Measurements from ENCODE around the gene NTRK3.

The NTRK3 gene

GRCh38 chr15:88239594-88239993 is 16.9 kb downstream of the NTRK3 start:
- H3K9me3 ChIP-seq (ENCODE audit: control insufficient read depth, low read length): no peaks in the 10 kb centered on the region
- H3K4me3 ChIP-seq (ENCODE audit: low read length): no peak overlapping the region
- H3K4me1 ChIP-seq (ENCODE audit: control insufficient read depth, insufficient read depth, low read length): no peaks in the 10 kb centered on the region
- H3K36me3 ChIP-seq (ENCODE audit: control insufficient read depth, insufficient read depth, low read length): no peaks in the 10 kb centered on the region
- no peak overlapping the region for H3K9ac ChIP-seq (ENCODE audit: low read length)
- H3K27me3 ChIP-seq (ENCODE audit: control insufficient read depth, insufficient read depth, low read length): no peaks in the 10 kb centered on the region

DNA sequence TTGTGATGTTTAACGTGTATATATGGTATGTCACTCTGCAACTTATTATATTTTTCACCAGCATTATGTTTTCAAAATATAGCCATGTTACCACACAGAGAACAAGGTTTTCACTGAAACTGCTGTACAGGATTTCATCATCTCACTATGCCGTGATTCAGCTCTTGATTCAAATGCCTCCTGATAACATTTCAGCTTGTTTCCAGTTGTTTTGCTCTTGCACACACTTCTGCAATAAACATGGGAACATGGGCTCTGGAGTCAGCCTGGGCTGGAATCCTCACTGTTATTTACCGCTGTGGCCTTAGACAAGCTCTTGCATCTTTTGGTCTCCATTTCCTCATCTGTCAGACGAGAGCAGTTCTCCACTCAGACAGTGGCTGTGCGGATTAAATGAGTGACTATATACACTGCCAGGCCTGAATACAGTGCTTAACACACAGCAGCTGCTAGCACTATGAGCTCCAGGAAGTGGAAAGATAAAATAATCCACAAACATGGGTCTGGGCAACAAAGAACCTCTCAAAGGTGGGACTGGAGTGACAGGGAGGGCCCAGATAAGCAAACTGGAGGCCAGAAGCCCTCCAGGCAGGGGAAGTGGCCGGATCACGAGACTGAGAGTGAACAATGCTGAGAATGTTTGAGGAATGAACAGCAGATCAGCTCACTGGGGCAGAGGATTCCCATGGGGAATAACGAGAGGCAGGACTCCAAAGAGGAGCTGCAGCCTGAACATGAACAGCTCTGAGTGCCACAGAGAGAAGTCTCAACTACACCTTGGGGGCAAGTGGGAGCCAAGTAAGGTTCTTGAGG is 17.7 kb downstream of the NTRK3 start:
- H3K27me3 ChIP-seq (ENCODE audit: control insufficient read depth, insufficient read depth, low read length): no peaks in the 10 kb centered on the region
- no peak overlapping the region for H3K9ac ChIP-seq (ENCODE audit: low read length)
- H3K36me3 ChIP-seq (ENCODE audit: control insufficient read depth, insufficient read depth, low read length): no peaks in the 10 kb centered on the region
- H3K4me3 ChIP-seq (ENCODE audit: low read length): no peak overlapping the region
- no peaks in the 10 kb centered on the region for H3K4me1 ChIP-seq (ENCODE audit: control insufficient read depth, insufficient read depth, low read length)
- no peaks in the 10 kb centered on the region for H3K9me3 ChIP-seq (ENCODE audit: control insufficient read depth, low read length)

DNA sequence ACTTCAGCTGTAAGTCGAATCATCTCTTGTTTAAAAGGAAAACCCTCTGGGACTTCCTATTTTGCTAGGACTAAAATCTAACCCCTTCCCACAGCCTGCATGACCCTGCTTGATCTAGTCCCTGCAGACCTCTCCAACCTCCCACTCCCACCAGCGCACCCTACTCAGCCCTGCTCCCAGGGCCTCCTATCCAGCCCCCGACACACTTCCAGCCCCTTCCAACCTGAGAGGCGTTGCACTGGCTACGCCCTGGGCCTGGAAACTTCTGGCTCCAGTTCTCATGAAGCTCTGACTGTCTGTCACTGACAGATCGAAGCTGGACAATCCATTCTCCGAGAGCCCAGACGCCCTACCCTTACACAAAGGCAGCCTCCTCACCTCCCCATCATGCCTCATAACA is 21.8 kb downstream of the NTRK3 start:
- no peaks in the 10 kb centered on the region for H3K9me3 ChIP-seq (ENCODE audit: control insufficient read depth, low read length)
- no peak overlapping the region for H3K9ac ChIP-seq (ENCODE audit: low read length)
- H3K27me3 ChIP-seq (ENCODE audit: control insufficient read depth, insufficient read depth, low read length): no peaks in the 10 kb centered on the region
- H3K36me3 ChIP-seq (ENCODE audit: control insufficient read depth, insufficient read depth, low read length): no peaks in the 10 kb centered on the region
- H3K4me3 ChIP-seq (ENCODE audit: low read length): no peak overlapping the region
- no peaks in the 10 kb centered on the region for H3K4me1 ChIP-seq (ENCODE audit: control insufficient read depth, insufficient read depth, low read length)

DNA sequence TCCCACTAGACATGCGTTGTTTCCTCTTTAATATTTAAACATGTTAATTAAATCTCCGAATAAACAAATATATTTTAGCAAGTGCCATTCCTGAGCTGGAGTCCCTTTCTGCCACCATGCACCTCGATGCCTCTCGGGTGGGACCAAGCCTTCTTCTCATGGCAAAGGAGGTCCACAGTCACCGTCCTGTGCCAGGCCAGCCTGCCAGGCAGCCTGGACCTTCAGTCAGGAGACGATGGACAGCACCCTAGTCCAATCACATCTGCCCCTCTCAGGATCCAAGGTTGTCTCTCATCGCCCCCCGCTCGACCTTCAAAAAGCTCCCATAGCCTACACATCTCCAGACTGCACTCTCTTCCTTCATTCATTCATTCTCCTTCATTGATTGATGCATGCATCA is 22.6 kb downstream of the NTRK3 start:
- no peaks in the 10 kb centered on the region for H3K27me3 ChIP-seq (ENCODE audit: control insufficient read depth, insufficient read depth, low read length)
- no peak overlapping the region for H3K9ac ChIP-seq (ENCODE audit: low read length)
- no peaks in the 10 kb centered on the region for H3K9me3 ChIP-seq (ENCODE audit: control insufficient read depth, low read length)
- H3K4me1 ChIP-seq (ENCODE audit: control insufficient read depth, insufficient read depth, low read length): no peaks in the 10 kb centered on the region
- H3K36me3 ChIP-seq (ENCODE audit: control insufficient read depth, insufficient read depth, low read length): no peaks in the 10 kb centered on the region
- no peak overlapping the region for H3K4me3 ChIP-seq (ENCODE audit: low read length)

- H3K9ac ChIP-seq (ENCODE audit: low read length): no peak overlapping the region
- H3K4me3 ChIP-seq (ENCODE audit: low read length): no peak overlapping the region
- H3K4me1 ChIP-seq (ENCODE audit: control insufficient read depth, insufficient read depth, low read length): no peaks in the 10 kb centered on the region
- H3K9me3 ChIP-seq (ENCODE audit: control insufficient read depth, low read length): no peaks in the 10 kb centered on the region
- H3K36me3 ChIP-seq (ENCODE audit: control insufficient read depth, insufficient read depth, low read length): no peaks in the 10 kb centered on the region
- no peaks in the 10 kb centered on the region for H3K27me3 ChIP-seq (ENCODE audit: control insufficient read depth, insufficient read depth, low read length)
Observed at GRCh38 chr15:88232771-88233201, 23.8 kb downstream of the NTRK3 start.

- Histone ChIP-seq H3K9me3 (ENCODE audit: control insufficient read depth, low read length) (no peaks in the 10 kb centered on the region), H3K36me3 (ENCODE audit: control insufficient read depth, insufficient read depth, low read length) (no peaks in the 10 kb centered on the region)
Observed at GRCh38 chr15:88231909-88232644, 24.5 kb downstream of the NTRK3 start.

DNA sequence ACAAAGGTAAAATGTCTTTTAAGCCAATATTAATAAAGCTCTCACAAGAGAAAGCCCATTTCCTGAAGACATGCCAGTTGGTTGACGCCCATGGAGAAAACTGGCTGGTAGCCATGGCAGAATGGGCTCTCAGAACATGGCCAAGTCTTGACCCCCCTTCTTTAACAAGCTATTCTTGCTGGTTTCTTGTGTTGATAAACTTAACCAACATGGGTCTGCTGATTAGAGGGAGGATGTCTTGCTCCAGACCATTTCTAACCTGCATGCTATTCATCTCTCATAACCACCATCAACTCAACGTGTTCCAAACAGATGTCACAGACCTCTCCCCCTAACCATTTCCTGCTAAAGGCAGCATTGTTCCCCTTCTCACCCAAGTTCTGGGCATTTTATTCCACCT is 25.7 kb downstream of the NTRK3 start:
- Histone ChIP-seq H3K4me1 (ENCODE audit: control insufficient read depth, insufficient read depth, low read length) (no peaks in the 10 kb centered on the region), H3K9me3 (ENCODE audit: control insufficient read depth, low read length) (no peaks in the 10 kb centered on the region), H3K9ac (ENCODE audit: low read length) (no peak overlapping the region), H3K4me3 (ENCODE audit: low read length) (no peak overlapping the region), H3K27me3 (ENCODE audit: control insufficient read depth, insufficient read depth, low read length) (no peaks in the 10 kb centered on the region), H3K36me3 (ENCODE audit: control insufficient read depth, insufficient read depth, low read length) (no peaks in the 10 kb centered on the region)

More at GRCh38 chr15:88231909-88232644, 24.5 kb downstream of the NTRK3 start:
- Histone ChIP-seq H3K4me3 (ENCODE audit: low read length) (no peak overlapping the region), H3K27me3 (ENCODE audit: control insufficient read depth, insufficient read depth, low read length) (no peaks in the 10 kb centered on the region), H3K9ac (ENCODE audit: low read length) (no peak overlapping the region), H3K4me1 (ENCODE audit: control insufficient read depth, insufficient read depth, low read length) (no peaks in the 10 kb centered on the region)

DNA sequence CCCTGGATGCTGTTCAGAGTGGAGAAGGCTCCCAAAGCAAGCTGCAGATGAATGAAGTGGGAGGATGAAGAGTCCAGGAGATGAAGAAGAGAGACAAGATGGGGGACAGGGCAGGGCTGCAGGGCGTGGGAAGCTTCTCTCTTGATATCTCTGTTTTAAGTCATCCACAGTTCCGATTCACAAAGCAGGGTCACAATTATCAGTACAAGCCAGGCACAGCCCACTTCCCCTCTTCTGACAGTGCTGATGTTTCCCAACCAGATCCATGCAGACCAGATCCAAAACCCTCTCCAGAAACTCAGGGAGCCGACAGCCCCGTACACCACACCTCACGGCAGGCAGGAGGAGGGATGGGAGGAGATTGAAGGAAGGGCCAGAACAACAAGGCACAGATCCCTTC is 31.1 kb downstream of the NTRK3 start:
- H3K27me3 ChIP-seq (ENCODE audit: control insufficient read depth, insufficient read depth, low read length): no peaks in the 10 kb centered on the region
- H3K9ac ChIP-seq (ENCODE audit: low read length): no peak overlapping the region
- no peaks in the 10 kb centered on the region for H3K36me3 ChIP-seq (ENCODE audit: control insufficient read depth, insufficient read depth, low read length)
- H3K4me3 ChIP-seq (ENCODE audit: low read length): no peak overlapping the region
- no peaks in the 10 kb centered on the region for H3K4me1 ChIP-seq (ENCODE audit: control insufficient read depth, insufficient read depth, low read length)
- H3K9me3 ChIP-seq (ENCODE audit: control insufficient read depth, low read length): no peaks in the 10 kb centered on the region

GRCh38 chr15:88223084-88223483 is 33.5 kb downstream of the NTRK3 start:
- no peak overlapping the region for H3K4me3 ChIP-seq (ENCODE audit: low read length)
- no peaks in the 10 kb centered on the region for H3K36me3 ChIP-seq (ENCODE audit: control insufficient read depth, insufficient read depth, low read length)
- no peaks in the 10 kb centered on the region for H3K4me1 ChIP-seq (ENCODE audit: control insufficient read depth, insufficient read depth, low read length)

GRCh38 chr15:88221836-88222235 is 34.7 kb downstream of the NTRK3 start:
- Histone ChIP-seq H3K9ac (ENCODE audit: low read length) (no peak overlapping the region), H3K27me3 (ENCODE audit: control insufficient read depth, insufficient read depth, low read length) (no peaks in the 10 kb centered on the region), H3K9me3 (ENCODE audit: control insufficient read depth, low read length) (no peaks in the 10 kb centered on the region), H3K36me3 (ENCODE audit: control insufficient read depth, insufficient read depth, low read length) (no peaks in the 10 kb centered on the region), H3K4me1 (ENCODE audit: control insufficient read depth, insufficient read depth, low read length) (no peaks in the 10 kb centered on the region), H3K4me3 (ENCODE audit: low read length) (no peak overlapping the region)

More at GRCh38 chr15:88223084-88223483, 33.5 kb downstream of the NTRK3 start:
- H3K9ac ChIP-seq (ENCODE audit: low read length): no peak overlapping the region
- H3K9me3 ChIP-seq (ENCODE audit: control insufficient read depth, low read length): no peaks in the 10 kb centered on the region
- no peaks in the 10 kb centered on the region for H3K27me3 ChIP-seq (ENCODE audit: control insufficient read depth, insufficient read depth, low read length)

DNA sequence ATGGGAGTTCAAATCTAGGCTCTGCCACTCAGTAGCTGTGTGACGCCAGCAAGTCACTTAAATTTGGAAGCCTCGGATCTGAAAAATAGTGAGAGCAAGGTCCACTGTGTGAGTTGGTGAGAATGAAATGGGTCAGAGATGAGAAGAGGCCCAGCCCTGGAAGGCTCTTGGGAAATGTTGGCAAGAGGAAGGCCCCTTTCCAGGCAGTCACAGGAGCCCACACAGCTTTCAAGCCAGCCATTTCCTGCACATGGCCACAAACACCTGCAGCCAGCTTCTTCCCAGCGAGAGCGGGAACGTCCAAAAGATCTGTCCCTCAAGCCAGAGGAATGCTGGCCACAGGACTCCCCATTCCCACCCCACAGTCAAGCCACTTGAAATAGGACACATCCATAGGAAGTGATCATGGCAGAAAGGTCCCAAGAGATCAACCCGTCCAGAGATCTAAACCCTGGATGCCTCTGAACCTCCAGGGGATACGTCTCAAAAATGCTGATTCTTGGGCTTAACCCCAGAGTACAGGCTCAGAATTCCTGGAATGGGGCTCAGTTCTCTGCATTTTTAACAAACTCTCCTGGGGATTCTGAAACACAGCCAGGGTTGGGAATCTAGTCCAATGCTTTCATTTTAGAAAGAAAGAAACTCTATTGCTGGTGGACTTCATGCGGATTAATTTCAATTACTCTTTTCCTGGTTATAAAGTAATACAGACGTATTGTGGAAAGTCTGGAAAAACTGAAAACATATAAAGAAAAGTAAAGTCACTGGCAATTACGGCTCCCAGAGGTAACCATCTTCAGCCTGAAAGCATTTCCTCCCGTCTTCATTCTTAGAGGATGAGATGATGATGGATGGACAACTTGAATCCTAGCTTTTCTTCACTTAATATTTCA is 35.9 kb downstream of the NTRK3 start:
- H3K36me3 ChIP-seq (ENCODE audit: control insufficient read depth, insufficient read depth, low read length): no peaks in the 10 kb centered on the region
- no peaks in the 10 kb centered on the region for H3K27me3 ChIP-seq (ENCODE audit: control insufficient read depth, insufficient read depth, low read length)
- no peaks in the 10 kb centered on the region for H3K9me3 ChIP-seq (ENCODE audit: control insufficient read depth, low read length)
- H3K4me1 ChIP-seq (ENCODE audit: control insufficient read depth, insufficient read depth, low read length): no peaks in the 10 kb centered on the region
- H3K4me3 ChIP-seq (ENCODE audit: low read length): no peak overlapping the region
- no peak overlapping the region for H3K9ac ChIP-seq (ENCODE audit: low read length)

- no peak overlapping the region for H3K4me3 ChIP-seq (ENCODE audit: low read length)
- no peaks in the 10 kb centered on the region for H3K36me3 ChIP-seq (ENCODE audit: control insufficient read depth, insufficient read depth, low read length)
- H3K4me1 ChIP-seq (ENCODE audit: control insufficient read depth, insufficient read depth, low read length): no peaks in the 10 kb centered on the region
- H3K9ac ChIP-seq (ENCODE audit: low read length): no peak overlapping the region
- H3K27me3 ChIP-seq (ENCODE audit: control insufficient read depth, insufficient read depth, low read length): no peaks in the 10 kb centered on the region
- H3K9me3 ChIP-seq (ENCODE audit: control insufficient read depth, low read length): no peaks in the 10 kb centered on the region
Observed at GRCh38 chr15:88219623-88220022, 36.9 kb downstream of the NTRK3 start.
